H9 (cell line): ENCODE measurements around the gene UBAC2. TPM values are rescaled to one million over a fixed set of nuclear protein-coding genes. Genes with fewer than 3 reads are reported as not detected.

Experiments
- DNase-seq: peaks from one replicate; pipeline ENCODE4 v3.0.0-alpha.2; 2017
- H2AFZ ChIP-seq: one replicate; pipeline ENCODE4 v1.6.1; 2013; ENCODE audit warnings: mild to moderate bottlenecking, low read length, control low read depth, moderate library complexity
- H2AK5ac ChIP-seq: 2 replicates; pipeline ENCODE4 v1.6.1; 2013; ENCODE audit warnings: low read length, control low read depth, mixed read lengths; ENCODE audit not compliant: insufficient read length
- H2BK120ac ChIP-seq: one replicate; pipeline ENCODE4 v1.6.1; 2013; ENCODE audit warnings: low read depth, mild to moderate bottlenecking, low read length, control low read depth, inconsistent platforms; ENCODE audit not compliant: poor library complexity, severe bottlenecking
- H2BK12ac ChIP-seq: 2 replicates; pipeline ENCODE4 v1.6.1; 2013; ENCODE audit warnings: low read length, control low read depth, mixed read lengths, low read depth; ENCODE audit not compliant: insufficient read length
- H2BK15ac ChIP-seq: 2 replicates; pipeline ENCODE4 v1.6.1; 2013; ENCODE audit warnings: low read depth, low read length, control low read depth
- H2BK20ac ChIP-seq: one replicate; pipeline ENCODE4 v1.6.1; 2013; ENCODE audit warnings: low read depth, mild to moderate bottlenecking, low read length, control low read depth, inconsistent platforms; ENCODE audit not compliant: poor library complexity, severe bottlenecking
- H2BK5ac ChIP-seq: 2 replicates; pipeline ENCODE4 v1.6.1; 2013; ENCODE audit warnings: low read length, control low read depth, mixed read lengths; ENCODE audit not compliant: insufficient read length
- H3K14ac ChIP-seq: 2 replicates; pipeline ENCODE4 v1.6.1; 2013; ENCODE audit warnings: low read length, control low read depth; ENCODE audit not compliant: insufficient read depth
- H3K18ac ChIP-seq: 2 replicates; pipeline ENCODE4 v1.6.1; 2013; ENCODE audit warnings: low read depth, mild to moderate bottlenecking, mixed read lengths, low read length, control low read depth; ENCODE audit not compliant: insufficient read length
- H3K23ac ChIP-seq: 2 replicates; pipeline ENCODE4 v1.6.1; 2013; ENCODE audit warnings: low read length, control low read depth, mixed read lengths, low read depth; ENCODE audit not compliant: insufficient read length
- H3K23me2 ChIP-seq: 2 replicates; pipeline ENCODE4 v1.6.1; 2013; ENCODE audit warnings: low read depth, mild to moderate bottlenecking, mixed read lengths, low read length, control low read depth; ENCODE audit not compliant: insufficient read length, poor library complexity, severe bottlenecking
- H3K27ac ChIP-seq: 2 replicates; pipeline ENCODE4 v1.5.1; 2013; ENCODE audit warnings: low read length, control low read depth, mixed read lengths, low read depth; ENCODE audit not compliant: insufficient read length
- H3K27me3 ChIP-seq: 2 replicates; pipeline ENCODE4 v1.6.1; 2013; ENCODE audit warnings: low read length, control low read depth, inconsistent platforms; ENCODE audit not compliant: insufficient read depth
- H3K4ac ChIP-seq: 2 replicates; pipeline ENCODE4 v1.6.1; 2013; ENCODE audit warnings: low read depth, mild to moderate bottlenecking, control low read depth, inconsistent platforms, low read length, moderate library complexity
- H3K4me1 ChIP-seq: 2 replicates; pipeline ENCODE4 v1.6.1; 2013; ENCODE audit warnings: low read length, control low read depth, inconsistent platforms; ENCODE audit not compliant: insufficient read depth
- H3K4me2 ChIP-seq: 2 replicates; pipeline ENCODE4 v1.6.1; 2013; ENCODE audit warnings: low read length, control low read depth, mixed read lengths; ENCODE audit not compliant: insufficient read length, insufficient read depth
- H3K56ac ChIP-seq: 2 replicates; pipeline ENCODE4 v1.6.1; 2013; ENCODE audit warnings: low read depth, mild to moderate bottlenecking, mixed read lengths, low read length, control low read depth; ENCODE audit not compliant: insufficient read length
- H3K79me1 ChIP-seq: 2 replicates; pipeline ENCODE4 v1.6.1; 2013; ENCODE audit warnings: low read depth, mild to moderate bottlenecking, moderate library complexity, low read length, control low read depth, inconsistent platforms; ENCODE audit not compliant: insufficient read depth, poor library complexity, severe bottlenecking
- H3K79me2 ChIP-seq: 2 replicates; pipeline ENCODE4 v1.6.1; 2013; ENCODE audit warnings: low read length, control low read depth, inconsistent platforms; ENCODE audit not compliant: insufficient read depth
- H3K9ac ChIP-seq: 2 replicates; pipeline ENCODE4 v1.6.1; 2013; ENCODE audit warnings: low read length, control low read depth, mixed read lengths; ENCODE audit not compliant: insufficient read length; ENCODE audit errors: extremely low read depth
- H3K9me3 ChIP-seq: one replicate; pipeline ENCODE4 v1.6.1; 2013; ENCODE audit warnings: low read depth, low read length, inconsistent platforms; ENCODE audit not compliant: control insufficient read depth
- H3T11ph ChIP-seq: one replicate; pipeline ENCODE4 v1.6.1; 2013; ENCODE audit warnings: mild to moderate bottlenecking, low read length, control low read depth, inconsistent platforms
- H4K20me1 ChIP-seq: one replicate; pipeline ENCODE4 v1.6.1; 2013; ENCODE audit not compliant: control insufficient read depth, insufficient read length, insufficient read depth
- H4K5ac ChIP-seq: 2 replicates; pipeline ENCODE4 v1.6.1; 2013; ENCODE audit warnings: low read depth, mild to moderate bottlenecking, mixed read lengths, low read length, control low read depth; ENCODE audit not compliant: insufficient read length
- H4K8ac ChIP-seq: replicated peaks from 2 replicates; pipeline ENCODE4 v1.6.1; 2013; ENCODE audit warnings: low read length, control low read depth, mixed read lengths, low read depth; ENCODE audit not compliant: insufficient read length
- H4K91ac ChIP-seq: 2 replicates; pipeline ENCODE4 v1.6.1; 2013; ENCODE audit warnings: low read depth, mild to moderate bottlenecking, moderate library complexity, mixed read lengths, low read length, control low read depth; ENCODE audit not compliant: insufficient read length
- H3K27ac Mint-ChIP-seq, 3 experiments: 2 replicates in 2 of 3; 3 replicates in 1 of 3; pipeline ENCODE4 v1.8.0; 2020 to 2021; ENCODE audit warnings: mixed read lengths in 3 of 3, mild to moderate bottlenecking in 1 of 3, moderate library complexity in 1 of 3
- H3K27me3 Mint-ChIP-seq: 2 replicates; pipeline ENCODE4 v1.8.0; 2021; ENCODE audit warnings: low read depth, mild to moderate bottlenecking, moderate library complexity, mixed read lengths
- H3K36me3 Mint-ChIP-seq, 3 experiments: 2 replicates in 2 of 3; 3 replicates in 1 of 3; pipeline ENCODE4 v1.8.0; 2020 to 2021; ENCODE audit warnings: low read depth in 3 of 3, mixed read lengths in 3 of 3; ENCODE audit not compliant: insufficient read depth in 1 of 3
- H3K4me1 Mint-ChIP-seq, 2 experiments: 2 replicates each; pipeline ENCODE4 v1.8.0; 2020; ENCODE audit warnings: mixed read lengths in 2 of 2
- H3K4me3 Mint-ChIP-seq, 2 experiments: 2 replicates in 1 of 2; 3 replicates in 1 of 2; pipeline ENCODE4 v1.8.0; 2020 to 2021; ENCODE audit warnings: mild to moderate bottlenecking in 2 of 2, mixed read lengths in 2 of 2, moderate library complexity in 1 of 2
- H3K9me3 Mint-ChIP-seq, 2 experiments: 2 replicates in 1 of 2; 3 replicates in 1 of 2; pipeline ENCODE4 v1.8.0; 2020; ENCODE audit warnings: mild to moderate bottlenecking in 2 of 2, mixed read lengths in 2 of 2, moderate library complexity in 1 of 2
- CTCF ChIP-seq: fragments of 200-600 bp; sonication (generic); conservative IDR thresholded peaks from 3 replicates; pipeline ENCODE4 v1.8.0; 2021; ENCODE audit warnings: antibody characterized with exemption, mild to moderate bottlenecking
- WGBS: extraction: QIAGEN DNeasy Blood & Tissue Kit; methylation state at CpG from one replicate; pipeline ENCODE4 v1.1.7; 2013; ENCODE audit warnings: missing lambda C conversion rate, low lambda C conversion rate, mixed read lengths; ENCODE audit not compliant: insufficient read length; ENCODE audit errors: extremely low coverage; 5-methylcytosine and 5-hydroxymethylcytosine counted together
- total RNA-seq: library from RNA; stranded (reverse); gene quantifications from 2 replicates; pipeline ENCODE4 v1.2.1, GENCODE V29; 2021

UBAC2 gene
- total RNA-seq, 1 experiment from 2014 or later: 52.3 TPM

DNA sequence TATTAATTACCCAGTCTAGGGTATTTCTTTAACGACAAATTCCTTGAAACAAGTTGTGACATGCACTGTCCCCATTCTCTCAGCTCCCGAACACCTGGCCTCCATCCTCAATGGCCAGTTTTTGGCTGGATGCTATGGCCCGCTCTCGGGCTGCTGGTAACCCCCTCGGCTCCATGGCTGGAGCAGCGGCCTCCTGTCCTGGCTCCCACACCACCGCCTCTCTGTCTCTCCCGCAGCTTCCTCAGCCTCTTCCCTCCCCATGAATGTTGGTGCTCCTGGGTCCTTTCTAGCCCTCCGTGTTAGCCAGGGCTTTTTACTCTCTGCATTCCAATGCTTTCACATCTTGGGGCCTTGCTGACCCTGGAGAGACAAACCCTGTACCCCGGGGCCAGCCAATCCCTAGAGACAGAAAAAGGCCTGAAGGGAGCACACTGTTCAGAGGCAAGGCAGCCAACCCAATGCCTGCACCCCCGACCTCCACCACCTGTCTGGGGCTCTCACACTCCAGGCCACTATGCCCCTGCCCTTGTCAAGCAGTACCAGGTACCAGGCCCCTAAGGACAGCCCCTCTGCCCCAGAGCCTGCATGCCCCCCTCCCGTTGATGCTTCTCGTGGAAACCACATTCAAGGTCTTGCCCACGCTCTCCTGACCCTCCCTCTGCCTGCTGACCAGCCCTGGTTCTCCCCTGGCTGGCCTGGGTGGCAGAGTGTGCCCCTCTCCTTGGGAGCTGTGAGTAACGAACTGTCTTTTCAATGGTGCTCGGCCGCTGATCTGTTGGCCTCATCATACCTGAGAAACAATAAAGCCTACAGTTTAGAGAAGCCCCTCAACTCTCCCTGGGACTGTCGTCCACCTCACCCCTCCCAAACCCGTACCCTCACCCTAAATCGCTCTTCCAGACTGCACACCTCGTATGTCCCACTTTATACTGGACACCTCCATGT lies 193.4 kb downstream of the UBAC2 start:
- Histone ChIP-seq H3K14ac (0 out of 2 replicates have a peak overlapping the region, but pooled peaks have one; percentile 20), H4K5ac (no peak overlapping the region), H3K27ac (no peak overlapping the region), H3K79me1 (no peaks in the 10 kb centered on the region), H4K20me1 (no peaks in the 10 kb centered on the region), H3K4ac (no peak overlapping the region), H3K27me3 (no peaks in the 10 kb centered on the region), H3K23ac (no peak overlapping the region), H3K9ac (no peak overlapping the region), H3K79me2 (no peaks in the 10 kb centered on the region), H2AFZ (no peak overlapping the region), H2BK12ac (no peak overlapping the region), H2BK5ac (no peak overlapping the region), H3K4me2 (no peak overlapping the region), H3K56ac (no peak overlapping the region), H3K4me1 (no peaks in the 10 kb centered on the region), H3K18ac (no peak overlapping the region), H4K91ac (no peak overlapping the region), H4K8ac (no peak overlapping the region), H2BK120ac (no peak overlapping the region), H2BK20ac (no peak overlapping the region), H2AK5ac (no peak overlapping the region), H3K23me2 (no peaks in the 10 kb centered on the region), H3K9me3 (no peaks in the 10 kb centered on the region), H2BK15ac (no peak overlapping the region; the same call in 1 of the 2 replicates), H3T11ph (no peak overlapping the region)
- Mint-ChIP-seq H3K9me3 (peaks cover 0 to 4% of the 10 kb centered on the region in 2 experiments; a peak in 1 of 5 replicates), H3K36me3 (peaks cover 0 to 5% (median 3%) of the 10 kb centered on the region in 3 experiments; a peak in 3 of 7 replicates), H3K27me3 (no peaks in the 10 kb centered on the region; the same call in 1 of the 2 replicates), H3K27ac (peak overlapping the region in 2 of 3 experiments; percentile 34 to 38; a peak in 1 of 7 replicates), H3K4me1 (peaks cover 5% of the 10 kb centered on the region in 2 experiments; a peak in 1 of 4 replicates), H3K4me3 (no peak overlapping the region)
- no CpG with 5 or more reads among the region's 21 CpGs for WGBS
- no peak for DNase-seq
- TF ChIP-seq CTCF: no peak
